ENCODE results near the gene PTPRR.

PTPRR gene

GRCh38 chr12:70661466-70662161 lies 258.9 kb downstream of the PTPRR start:
- DNase-seq (ENCODE audit: extremely low spot score, insufficient read length, low read depth) (no peak), FAIRE-seq (no peak)

DNA sequence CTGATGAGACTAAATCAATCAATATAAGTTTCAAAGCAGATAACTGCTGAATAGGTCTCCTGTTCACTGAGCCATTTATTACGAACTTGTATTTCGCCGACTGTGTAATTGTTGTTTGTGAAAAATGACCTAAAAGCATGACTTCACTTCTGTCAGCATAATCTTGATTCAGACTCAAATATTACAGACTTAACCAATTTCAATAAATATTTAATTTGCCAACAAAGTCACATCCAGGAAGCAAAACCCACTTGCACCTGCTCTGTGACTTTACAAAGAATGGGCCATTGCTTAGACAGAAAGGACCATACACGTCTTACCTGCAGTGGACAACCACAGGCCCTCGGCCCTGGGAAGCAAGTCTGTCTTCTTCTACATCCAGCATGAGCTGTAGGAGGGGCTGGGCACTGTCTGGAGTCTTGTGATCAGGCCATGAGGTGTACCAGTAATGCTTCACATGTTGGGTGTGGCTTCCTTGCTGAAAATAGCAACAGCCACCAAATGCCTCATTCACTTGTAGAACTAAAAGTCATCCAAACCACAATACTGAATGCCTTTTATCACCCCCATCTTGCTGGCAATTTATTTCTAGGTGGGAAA lies 259.8 kb downstream of the PTPRR start:
- DNase-seq (ENCODE audit: extremely low spot score, insufficient read length, low read depth) (no peak), FAIRE-seq (no peak)

DNA sequence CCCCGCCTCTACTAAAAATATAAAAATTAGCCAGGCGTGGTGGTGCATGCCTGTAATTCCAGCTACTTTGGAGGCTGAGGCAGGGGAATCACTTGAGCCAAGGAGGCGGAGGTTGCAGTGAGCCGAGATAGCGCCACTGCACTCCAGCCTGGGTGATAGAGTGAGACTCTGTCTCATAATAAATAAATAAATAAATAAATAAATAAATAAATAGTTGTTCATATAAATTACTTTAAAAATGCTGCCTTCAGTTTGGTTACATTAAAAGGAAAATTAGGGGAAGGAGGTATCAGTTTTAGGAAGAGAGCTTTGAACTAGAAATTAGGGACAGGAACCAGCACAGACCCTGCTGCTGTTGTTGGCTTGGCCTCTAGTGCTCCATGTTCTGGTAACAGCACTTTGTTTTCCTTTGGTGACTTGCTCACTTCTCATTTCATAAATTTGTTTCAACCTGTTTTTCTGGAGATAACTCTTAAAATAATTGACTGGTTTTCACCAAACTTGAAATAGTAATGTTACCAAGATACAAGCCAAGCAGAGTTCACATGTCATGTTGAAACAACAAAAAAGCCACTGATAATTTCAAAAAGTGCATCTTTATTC lies 260.4 kb downstream of the PTPRR start:
- no peak for FAIRE-seq
- DNase-seq (ENCODE audit: extremely low spot score, insufficient read length, low read depth) = no peak

DNA sequence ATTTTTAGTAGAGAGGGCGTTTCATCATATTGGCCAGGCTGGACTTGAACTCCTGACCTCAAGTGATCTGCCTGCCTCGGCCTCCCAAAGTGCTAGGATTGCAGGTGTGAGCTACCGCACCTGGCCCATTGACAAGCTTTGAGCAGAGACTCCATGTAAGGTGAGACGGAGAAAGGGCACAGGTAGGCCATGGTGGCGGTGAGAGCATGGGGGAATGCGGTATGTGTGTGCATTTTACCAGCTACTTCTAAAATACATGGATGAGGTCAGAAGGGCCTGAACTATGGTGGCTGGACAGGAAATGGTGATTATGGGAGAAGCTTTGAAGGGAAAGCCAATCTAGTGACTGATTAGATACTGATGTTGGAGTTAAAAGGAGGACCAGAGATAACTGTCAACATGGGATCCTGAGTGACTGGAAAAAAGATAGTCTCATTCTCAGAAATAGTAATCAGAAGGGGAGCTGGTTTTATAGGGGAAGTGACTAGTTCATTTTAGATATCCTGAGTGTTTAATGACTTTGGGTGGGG lies 261.4 kb downstream of the PTPRR start:
- no peak for DNase-seq (ENCODE audit: extremely low spot score, insufficient read length, low read depth)
- no peak for FAIRE-seq

- FAIRE-seq (no peak), DNase-seq (ENCODE audit: extremely low spot score, insufficient read length, low read depth) (no peak)
Measured at GRCh38 chr12:70657616-70658286, 262.8 kb downstream of the PTPRR start.

GRCh38 chr12:70652451-70652850 lies 268.1 kb downstream of the PTPRR start:
- FAIRE-seq (no peak), DNase-seq (ENCODE audit: extremely low spot score, insufficient read length, low read depth) (no peak)

DNA sequence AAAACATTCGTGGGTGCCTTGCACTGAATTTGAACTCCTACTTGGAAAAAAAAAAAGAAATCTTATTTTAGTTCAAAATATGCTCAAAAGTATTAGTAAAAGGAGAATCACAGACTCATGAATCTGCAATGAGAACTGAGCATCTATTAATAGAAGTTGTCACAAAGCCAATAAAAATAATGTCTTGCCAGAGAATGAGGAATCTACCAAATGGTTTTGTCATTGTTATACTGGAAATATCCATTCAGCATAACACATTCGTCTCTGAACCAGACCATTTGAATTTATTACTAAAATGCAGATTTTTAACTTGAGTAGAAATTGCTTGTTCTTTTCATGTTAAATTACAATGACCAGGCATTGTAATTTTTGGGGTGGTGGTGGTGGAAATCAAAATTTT lies 271.7 kb downstream of the PTPRR start:
- DNase-seq (ENCODE audit: extremely low spot score, insufficient read length, low read depth) = no peak
- no peak for FAIRE-seq

DNA sequence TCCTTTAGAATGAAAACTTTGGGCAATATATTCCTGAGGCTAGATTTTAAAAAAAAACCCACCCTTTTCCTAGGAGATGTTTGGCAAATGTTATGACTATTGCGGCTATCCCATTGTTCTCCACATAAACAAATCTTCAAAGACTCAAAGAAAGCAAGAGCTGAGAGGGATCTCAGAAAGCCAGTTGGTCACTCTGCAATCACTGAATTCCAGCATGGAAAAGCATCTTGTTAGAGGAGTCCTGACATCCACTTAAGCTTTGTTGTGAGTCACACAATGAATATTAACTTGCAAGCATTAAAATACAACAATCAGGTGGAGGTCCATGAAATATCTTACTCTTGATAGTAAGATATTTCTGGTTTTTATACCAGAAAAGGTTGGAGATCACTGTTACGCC lies 272.3 kb downstream of the PTPRR start:
- no peak for FAIRE-seq
- DNase-seq (ENCODE audit: extremely low spot score, insufficient read length, low read depth) = no peak

DNA sequence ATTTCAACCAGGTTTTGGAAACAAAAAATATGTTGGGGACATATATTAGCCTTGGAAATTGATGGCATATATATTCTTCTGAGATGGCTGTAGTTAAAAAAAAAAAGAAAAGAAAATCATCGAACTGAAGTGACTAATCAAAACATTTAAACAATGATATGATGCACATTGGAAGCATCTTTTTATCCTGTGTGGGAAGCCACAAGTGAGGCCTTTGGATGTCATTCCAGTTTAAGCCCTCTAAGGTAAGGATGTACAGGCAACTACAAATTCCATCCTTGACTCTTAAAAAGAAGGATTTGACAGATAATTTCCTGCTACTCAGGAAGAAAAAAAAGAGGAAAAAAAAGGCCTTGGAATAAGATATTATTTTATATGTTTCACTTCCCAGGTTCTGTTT lies 273.7 kb downstream of the PTPRR start:
- DNase-seq (ENCODE audit: extremely low spot score, insufficient read length, low read depth) (no peak), FAIRE-seq (no peak)

- FAIRE-seq (no peak), DNase-seq (ENCODE audit: extremely low spot score, insufficient read length, low read depth) (no peak)
Measured at GRCh38 chr12:70645494-70646317, 274.8 kb downstream of the PTPRR start.

DNA sequence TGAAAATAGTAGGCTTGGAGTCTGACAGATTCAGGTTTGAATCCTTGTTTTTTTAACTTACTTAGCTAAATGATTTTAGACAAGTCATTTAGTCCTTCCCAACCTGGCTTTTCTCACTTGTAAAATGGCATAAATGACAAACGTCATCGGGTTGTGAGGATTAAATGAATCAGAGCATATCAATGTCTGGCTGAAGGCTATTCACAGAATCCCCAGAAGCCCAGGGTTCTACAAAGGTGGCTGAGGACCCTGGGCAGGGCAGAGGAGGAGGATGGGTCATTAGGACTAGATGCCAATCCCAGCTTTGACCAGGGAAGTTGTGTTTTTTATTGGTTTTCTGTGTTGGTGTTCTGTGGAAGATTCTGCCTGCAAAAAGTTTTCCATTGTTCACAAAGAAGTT lies 275.7 kb downstream of the PTPRR start:
- DNase-seq (ENCODE audit: extremely low spot score, insufficient read length, low read depth) (no peak), FAIRE-seq (no peak)

DNA sequence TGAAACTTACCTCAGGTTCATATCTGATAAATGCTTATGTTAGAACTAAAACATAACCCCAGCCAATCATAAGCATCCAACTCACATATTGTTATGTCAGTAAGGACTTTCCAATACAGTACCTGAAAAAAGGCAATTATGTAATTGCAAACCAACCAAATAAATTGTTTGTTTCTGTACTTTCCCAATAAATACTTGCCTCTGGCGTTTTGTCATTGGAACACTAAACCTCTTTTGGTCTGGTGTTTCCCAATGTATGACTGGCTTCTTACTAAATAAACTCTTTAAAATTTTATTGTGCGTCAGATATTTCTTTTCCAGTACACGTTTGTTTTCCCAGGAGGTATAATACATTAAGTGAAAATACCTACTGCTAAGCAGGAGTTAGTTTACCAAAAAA lies 276.6 kb downstream of the PTPRR start:
- DNase-seq (ENCODE audit: extremely low spot score, insufficient read length, low read depth) (no peak), FAIRE-seq (no peak)

DNA sequence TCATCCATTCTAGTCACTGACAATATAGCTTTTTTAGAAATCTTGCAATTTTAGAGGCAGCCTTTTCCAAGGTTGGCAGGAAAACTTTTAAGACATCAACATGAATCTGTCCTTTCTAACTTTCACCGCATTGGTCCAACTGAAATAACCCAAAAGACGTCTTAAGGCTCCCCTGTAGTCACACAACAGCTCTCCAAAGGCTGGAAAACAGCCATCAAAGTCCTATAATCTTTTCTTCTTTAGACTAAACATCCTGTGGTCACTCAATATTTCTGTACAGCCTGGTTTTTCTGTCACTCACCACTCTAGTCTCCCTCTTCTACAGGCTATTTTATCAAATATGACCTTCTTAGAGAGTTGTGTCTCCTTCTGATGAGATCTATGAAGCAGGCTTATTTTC lies 278.8 kb downstream of the PTPRR start:
- no peak for DNase-seq (ENCODE audit: extremely low spot score, insufficient read length, low read depth)
- FAIRE-seq = no peak

DNA sequence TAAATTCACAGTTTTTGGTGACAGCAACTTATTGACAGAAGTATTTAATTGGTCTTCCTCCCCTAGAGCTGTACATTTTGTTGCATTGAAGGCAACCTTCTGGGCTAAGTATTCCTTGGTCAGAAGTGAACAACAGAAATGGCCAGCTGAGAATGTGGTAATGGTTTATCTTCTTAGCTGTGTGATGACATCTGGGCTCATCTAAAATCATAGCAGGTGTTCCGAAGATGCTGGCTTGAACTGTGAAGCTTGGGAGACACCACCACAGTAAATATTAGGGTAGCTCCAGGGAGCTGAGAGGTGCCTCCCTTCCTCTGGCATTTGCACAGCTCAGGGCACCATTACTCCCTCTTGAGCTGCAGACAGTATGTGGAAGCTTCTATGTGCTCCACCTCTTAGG lies 279.6 kb downstream of the PTPRR start:
- FAIRE-seq = no peak
- no peak for DNase-seq (ENCODE audit: extremely low spot score, insufficient read length, low read depth)

GRCh38 chr12:70639535-70639934 lies 281.0 kb downstream of the PTPRR start:
- FAIRE-seq (no peak), DNase-seq (ENCODE audit: extremely low spot score, insufficient read length, low read depth) (no peak)

GRCh38 chr12:70638639-70639360 lies 281.7 kb downstream of the PTPRR start:
- FAIRE-seq = no peak
- DNase-seq (ENCODE audit: extremely low spot score, insufficient read length, low read depth) = no peak

DNA sequence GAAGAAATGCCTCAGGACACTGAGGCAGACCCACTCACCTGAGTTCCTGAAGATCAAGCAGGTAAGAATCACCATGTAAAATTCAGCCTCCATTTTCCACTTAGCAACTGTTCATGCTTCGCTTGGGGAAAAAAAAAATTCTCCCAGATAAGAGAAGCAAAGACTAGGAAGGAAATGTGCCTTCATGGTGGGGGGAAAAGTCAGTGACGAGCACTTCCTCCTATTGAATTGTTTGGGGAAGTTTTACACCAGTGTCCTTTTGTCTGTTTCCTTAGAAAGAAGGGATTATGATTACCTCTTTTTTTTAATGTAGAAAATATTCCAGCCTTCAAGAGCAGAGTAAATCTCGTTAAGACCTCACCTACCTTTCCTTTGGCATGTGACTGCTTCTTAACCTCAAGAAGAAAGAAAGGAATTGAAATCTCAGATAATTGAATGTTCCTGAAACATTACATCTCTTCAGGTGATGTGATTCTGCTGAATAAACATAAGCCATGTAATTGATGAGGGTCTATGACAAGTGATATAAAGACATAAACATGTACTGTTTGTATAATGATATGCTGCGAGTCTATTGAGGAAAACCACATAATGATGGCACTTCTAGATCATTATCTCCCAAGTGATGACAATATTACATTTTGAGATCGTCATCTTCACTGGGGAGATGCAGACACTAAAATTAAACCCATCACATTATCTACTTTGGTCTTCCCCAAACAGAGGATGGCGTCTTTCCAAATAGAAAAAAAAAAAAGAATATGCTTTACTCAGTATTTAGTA lies 283.0 kb downstream of the PTPRR start, which contains the start of gene PTPRB:
Gene PTPRB, minus strand, starts transcription at position 127 of the 783 bp plus-strand sequence. Its CDS starts 34 bp downstream, at position 93.
- no peak for FAIRE-seq
- no peak for DNase-seq (ENCODE audit: extremely low spot score, insufficient read length, low read depth)

DNA sequence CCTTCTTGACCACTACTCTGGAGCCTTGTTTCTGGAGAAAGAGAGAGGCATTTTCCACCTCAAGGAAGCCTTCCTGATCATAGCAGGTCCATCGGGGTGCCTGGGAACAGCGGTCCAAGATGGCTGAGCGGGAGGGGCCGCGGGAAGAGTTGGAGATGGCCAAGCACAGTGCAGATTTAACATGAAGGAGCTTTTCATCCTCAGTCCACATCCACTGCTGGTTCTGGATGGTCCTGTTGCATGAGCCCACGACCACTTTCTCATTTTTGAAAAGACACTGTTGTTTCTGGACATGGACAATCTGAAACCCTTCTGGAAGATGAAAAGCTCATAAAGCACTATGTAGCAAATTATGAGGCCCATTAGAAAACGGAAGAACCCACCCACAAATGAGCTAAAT lies 284.8 kb downstream of the PTPRR start:
- DNase-seq (ENCODE audit: extremely low spot score, insufficient read length, low read depth) (no peak), FAIRE-seq (no peak)
